C4-2B (cell line): ENCODE measurements around the gene ACE.

Experiments
- H3K27ac ChIP-seq: fragments of 450-650 bp; 2 replicates; pipeline ENCODE4 v1.5.1; 2017
- CTCF ChIP-seq: fragments of 450-650 bp; conservative IDR thresholded peaks from 2 replicates; pipeline ENCODE4 v1.5.1; 2017; ENCODE audit warnings: mild to moderate bottlenecking
- ZFX ChIP-seq: fragments of 450-650 bp; IDR thresholded peaks from 2 replicates; pipeline ENCODE4 v1.6.1; 2017

The ACE gene

GRCh38 chr17:63503341-63503705, 26.5 kb downstream of the ACE start:
- TF ChIP-seq ZFX (no peak), CTCF (no peak)

GRCh38 chr17:63504261-63504660, 27.4 kb downstream of the ACE start:
- TF ChIP-seq CTCF (no peak), ZFX (no peak)
- peak overlapping the region; percentile 60 for H3K27ac ChIP-seq

More at GRCh38 chr17:63503341-63503705, 26.5 kb downstream of the ACE start:
- peak overlapping the region; percentile 60 for H3K27ac ChIP-seq

GRCh38 chr17:63505341-63505740, 28.5 kb downstream of the ACE start:
- TF ChIP-seq CTCF (no peak), ZFX (no peak)

GRCh38 chr17:63506627-63507026, 29.8 kb downstream of the ACE start:
- no peak for TF ChIP-seq ZFX
- no peak for TF ChIP-seq CTCF

More at GRCh38 chr17:63505341-63505740, 28.5 kb downstream of the ACE start:
- no peak overlapping the region for H3K27ac ChIP-seq

GRCh38 chr17:63511331-63511730, 34.5 kb downstream of the ACE start:
- no peak for TF ChIP-seq ZFX
- TF ChIP-seq CTCF = no peak

More at GRCh38 chr17:63506627-63507026, 29.8 kb downstream of the ACE start:
- no peak overlapping the region for H3K27ac ChIP-seq

GRCh38 chr17:63512388-63512787, 35.5 kb downstream of the ACE start:
- no peak for TF ChIP-seq ZFX
- no peak for TF ChIP-seq CTCF
- H3K27ac ChIP-seq = no peak overlapping the region

More at GRCh38 chr17:63511331-63511730, 34.5 kb downstream of the ACE start:
- no peak overlapping the region for H3K27ac ChIP-seq

- no peak overlapping the region for H3K27ac ChIP-seq
- TF ChIP-seq ZFX (no peak), CTCF (no peak)
Observed at GRCh38 chr17:63512896-63513644, 36.2 kb downstream of the ACE start.
